GM20431 (cell line): ENCODE data around the gene EPG5.
"Not testable (repeated sequence)": the region's sequence is repeated elsewhere in the genome, so short reads cannot be mapped to it uniquely, and the experiment has no call there.

Experiments used
- in situ Hi-C: fragments of 300-500 bp; cut with MseI, MboI; formaldehyde crosslinking; loops from one replicate; pipeline ENCODE4 v1.15.0; 2020; ENCODE audit warnings: low sequenced_read_pairs; ENCODE audit not compliant: unreplicated experiment

EPG5 gene

DNA sequence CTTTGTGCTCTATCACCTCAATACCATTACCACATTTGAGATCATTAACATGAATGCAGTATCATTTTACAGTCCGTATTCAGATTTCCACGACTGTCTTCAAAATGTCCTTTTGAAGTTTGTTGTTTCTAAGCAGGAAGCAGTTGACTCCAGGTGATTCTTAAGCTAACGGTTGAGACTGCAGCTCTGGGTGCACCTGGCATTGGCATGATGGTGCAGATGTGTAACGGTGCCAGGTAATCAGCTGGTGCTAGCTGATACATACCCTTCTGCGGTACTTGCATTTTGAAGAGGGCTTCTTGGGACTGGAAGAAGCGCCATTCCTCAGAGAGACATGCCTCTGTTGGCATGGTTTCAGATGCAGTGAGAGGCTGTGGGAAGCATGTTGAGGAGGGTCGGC, 122.2 kb downstream of the EPG5 start:
- in situ Hi-C loops = no loop called here

DNA sequence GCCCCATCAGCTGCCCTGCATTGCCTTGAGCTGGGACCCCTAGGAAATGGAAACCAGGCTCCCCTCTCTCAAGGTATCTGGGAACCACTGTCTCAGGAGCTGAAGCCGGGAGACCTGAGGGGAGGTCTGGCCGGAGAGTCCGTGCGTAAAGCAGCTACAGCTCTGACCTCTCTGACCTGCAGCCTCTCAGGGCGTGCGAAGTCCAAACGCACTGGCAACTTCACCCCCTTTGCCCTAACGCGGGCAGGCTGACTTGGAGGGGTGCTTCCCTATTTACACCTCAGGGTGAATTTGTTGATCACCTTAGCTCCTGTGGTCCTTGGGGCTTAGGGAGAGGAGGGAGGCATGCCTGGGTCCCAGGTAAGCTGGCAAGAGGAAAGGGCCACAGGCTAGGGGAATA, 124.1 kb downstream of the EPG5 start:
- in situ Hi-C loops = no loop called here

DNA sequence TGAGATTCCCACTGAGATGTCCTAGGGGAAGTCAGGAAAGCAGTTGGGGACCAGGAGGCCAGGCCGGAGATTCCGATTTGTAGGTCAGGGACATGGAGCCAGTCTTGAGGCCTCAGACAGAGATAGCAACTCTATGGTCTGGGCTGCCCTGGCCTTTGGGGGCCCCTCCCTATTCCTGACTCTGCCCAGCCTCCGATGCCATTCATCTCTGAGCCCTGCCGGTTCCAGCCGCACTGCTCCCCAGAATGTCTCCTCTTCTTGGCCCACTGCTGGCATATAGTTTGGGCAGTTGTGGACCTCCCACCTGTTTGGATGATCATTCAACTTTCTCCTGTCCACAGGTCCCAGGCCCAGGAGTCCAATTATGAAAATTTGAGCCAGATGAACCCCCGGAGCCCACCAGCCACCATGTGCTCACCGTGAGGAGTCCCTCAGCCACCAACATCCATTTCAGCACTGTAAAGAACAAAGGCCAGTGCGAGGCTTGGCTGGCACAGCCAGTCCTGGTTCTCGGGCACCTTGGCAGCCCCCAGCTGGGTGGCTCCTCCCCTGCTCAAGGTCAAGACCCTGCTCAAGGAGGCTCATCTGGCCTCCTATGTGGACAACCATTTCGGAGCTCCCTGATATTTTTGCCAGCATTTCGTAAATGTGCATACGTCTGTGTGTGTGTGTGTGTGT, 125.2 kb downstream of the EPG5 start:
- in situ Hi-C loops = no loop called here

DNA sequence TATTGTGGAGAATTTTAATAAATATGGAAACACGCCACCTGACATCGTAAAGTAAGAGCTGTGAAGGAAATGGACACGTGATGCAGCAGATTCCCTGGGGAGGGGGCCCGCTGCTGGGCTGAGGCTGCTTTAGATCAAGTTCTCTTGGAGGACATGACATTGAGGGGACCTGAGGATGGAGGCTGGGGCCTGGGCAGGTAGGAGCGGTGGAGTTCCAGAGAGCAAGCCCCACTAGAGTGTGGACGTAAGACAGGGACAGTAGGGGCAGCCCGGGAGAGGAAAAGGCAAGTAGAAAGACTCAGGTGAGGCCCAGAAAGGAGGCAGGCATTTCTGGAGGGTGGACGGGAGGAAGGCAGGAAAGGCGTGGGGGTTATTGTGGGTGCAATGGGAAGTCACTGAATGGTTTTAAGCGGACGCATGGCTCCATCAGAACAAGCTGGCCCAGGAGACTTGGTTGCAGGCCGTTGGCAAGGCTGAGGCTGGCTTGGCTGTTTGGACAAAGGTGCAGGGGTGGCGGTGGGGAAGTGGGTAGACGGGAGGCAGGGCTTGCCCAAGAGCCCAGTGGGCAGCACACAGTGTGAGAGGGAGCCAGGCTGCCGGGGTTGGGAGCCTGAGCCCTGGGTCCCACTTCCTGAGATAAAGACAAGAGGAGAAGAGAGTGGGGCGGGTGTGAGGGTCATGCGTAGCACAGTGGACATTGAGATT, 125.9 kb downstream of the EPG5 start:
- in situ Hi-C loops = no loop called here

DNA sequence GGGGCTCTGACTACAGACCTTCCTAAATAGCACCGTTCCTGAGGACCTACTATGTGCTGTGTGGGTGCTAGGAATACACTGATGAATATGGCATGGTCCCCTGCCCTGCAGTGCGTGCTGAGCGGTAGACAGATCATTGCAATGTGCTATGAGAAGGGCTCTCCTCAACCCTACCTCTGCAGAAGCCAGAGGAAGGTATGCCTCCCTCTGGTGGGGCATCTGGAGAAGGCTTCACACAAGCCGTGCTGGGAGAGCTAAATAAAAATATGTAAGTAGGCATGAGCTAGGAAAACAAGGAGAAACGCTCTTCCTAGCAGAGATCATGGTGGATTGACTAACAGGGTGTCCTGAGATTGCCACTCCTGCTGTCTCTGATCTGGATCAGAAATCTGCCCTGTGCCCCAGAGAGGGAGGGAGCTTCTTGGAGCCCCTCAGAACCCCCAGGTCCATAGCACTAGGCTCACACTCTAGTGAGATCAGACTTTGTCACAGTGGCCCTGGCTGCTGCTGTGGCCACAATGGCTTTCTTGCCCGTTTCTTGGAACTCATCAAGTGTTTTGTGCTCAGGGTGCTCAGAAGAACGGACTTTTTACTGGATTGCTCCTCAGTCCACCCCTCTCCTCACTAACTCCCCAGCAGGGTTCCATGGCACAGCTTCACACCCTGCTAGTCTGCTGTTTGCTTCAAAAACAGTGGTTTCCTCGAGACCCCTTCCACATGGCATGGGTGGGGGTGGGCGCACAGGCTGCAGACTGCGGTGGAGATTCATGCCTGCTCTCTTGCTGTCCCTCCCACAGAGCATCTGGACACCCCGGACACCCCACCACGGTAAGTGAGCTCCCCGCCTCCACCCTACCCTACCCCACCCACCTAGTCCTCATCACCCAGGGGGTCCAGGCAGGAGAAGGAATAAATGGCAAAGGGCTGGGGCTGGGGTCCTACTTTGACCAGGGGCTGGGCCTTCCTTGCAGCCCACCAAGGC, 127.4 kb downstream of the EPG5 start:
- in situ Hi-C loops = no loop called here

DNA sequence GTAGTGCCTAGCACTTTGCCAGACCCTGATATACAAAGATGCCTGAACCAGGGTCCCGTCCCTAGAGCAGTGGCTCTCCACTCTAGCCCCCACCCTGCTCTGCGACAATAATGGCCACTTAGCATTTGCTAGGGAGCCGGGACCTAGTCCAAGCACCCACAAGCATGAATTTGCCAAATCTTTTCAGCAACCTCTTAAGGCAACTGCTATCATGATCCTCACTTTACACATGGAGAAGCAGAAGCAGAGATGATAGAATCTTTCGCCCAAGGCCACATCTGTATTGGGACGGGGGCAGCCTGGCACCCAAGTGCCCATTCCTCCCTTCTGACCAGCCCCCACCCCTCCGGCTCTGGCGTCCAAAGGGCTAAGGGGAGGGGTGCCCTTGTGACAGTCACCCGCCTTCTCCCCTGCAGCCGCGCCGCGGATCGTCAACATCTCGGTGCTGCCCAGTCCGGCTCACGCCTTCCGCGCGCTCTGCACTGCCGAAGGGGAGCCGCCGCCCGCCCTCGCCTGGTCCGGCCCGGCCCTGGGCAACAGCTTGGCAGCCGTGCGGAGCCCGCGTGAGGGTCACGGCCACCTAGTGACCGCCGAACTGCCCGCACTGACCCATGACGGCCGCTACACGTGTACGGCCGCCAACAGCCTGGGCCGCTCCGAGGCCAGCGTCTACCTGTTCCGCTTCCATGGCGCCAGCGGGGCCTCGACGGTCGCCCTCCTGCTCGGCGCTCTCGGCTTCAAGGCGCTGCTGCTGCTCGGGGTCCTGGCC, 128.6 kb downstream of the EPG5 start:
- in situ Hi-C loops = no loop called here

DNA sequence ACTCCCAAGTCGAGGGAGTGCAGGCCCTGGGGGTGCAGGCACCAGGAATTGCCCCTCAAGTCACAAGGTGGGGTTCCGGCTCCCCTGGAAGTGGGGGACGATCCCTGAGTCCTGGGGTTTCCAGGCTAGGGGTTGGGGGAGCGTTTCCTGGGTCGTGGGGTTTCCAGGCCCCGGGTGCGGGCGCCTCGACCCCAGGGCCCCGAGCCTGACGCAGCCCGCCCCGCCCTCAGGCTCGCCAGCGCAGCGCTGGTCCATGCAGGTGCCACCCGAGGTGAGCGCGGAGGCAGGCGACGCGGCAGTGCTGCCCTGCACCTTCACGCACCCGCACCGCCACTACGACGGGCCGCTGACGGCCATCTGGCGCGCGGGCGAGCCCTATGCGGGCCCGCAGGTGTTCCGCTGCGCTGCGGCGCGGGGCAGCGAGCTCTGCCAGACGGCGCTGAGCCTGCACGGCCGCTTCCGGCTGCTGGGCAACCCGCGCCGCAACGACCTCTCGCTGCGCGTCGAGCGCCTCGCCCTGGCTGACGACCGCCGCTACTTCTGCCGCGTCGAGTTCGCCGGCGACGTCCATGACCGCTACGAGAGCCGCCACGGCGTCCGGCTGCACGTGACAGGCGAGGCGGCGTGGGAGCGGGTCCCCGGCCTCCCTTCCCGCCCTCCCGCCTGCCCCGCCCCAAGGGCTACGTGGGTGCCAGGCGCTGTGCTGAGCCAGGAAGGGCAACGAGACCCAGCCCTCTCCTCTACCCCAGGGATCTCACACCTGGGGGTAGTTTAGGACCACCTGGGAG, 129.7 kb downstream of the EPG5 start:
- in situ Hi-C loops = no loop called here

DNA sequence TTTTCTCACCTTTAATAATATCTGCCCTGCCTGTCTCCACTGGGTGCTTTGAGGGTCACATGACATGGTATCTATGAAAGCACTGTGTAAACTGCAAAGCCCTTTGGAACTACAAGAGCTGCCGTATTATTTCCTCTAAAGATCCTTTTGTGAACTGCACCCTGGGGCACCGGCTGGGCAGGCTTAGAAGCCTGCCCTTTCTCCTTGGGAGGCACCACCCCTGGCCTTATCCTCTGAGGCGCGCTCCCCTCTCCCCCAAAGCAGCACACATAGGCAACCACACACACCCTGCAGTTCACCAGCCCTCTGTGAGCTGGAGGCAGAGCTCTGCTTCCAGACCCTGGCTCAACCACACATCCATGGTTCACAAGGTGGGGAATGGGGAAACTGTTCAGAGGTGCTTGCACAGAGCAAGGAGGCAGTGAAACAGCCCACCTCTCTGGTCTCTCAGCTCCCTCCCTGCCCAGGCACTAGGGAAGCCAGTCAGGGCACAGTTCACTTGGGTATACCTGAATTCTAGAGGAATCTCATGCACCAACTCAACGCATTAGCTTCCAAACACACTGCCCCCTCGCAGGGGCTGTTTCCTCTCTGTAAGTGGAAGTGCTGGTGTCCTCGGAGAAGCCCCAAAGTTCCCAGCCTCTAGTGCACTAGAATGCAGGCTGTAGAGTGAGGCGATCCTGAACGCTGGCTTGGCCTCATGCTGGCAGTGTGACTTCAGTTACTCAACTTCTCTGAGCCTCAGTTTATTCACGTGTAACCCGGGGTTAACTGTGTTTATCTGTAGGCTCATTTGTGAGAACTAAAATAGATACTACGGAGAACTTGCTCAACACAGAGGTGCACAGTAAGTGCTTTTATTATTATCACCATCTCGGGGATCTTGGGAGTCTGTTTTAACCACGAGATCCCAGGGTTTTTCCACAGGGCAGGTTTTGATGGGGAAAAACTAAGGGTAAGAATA, 130.6 kb downstream of the EPG5 start:
- in situ Hi-C loops = no loop called here

DNA sequence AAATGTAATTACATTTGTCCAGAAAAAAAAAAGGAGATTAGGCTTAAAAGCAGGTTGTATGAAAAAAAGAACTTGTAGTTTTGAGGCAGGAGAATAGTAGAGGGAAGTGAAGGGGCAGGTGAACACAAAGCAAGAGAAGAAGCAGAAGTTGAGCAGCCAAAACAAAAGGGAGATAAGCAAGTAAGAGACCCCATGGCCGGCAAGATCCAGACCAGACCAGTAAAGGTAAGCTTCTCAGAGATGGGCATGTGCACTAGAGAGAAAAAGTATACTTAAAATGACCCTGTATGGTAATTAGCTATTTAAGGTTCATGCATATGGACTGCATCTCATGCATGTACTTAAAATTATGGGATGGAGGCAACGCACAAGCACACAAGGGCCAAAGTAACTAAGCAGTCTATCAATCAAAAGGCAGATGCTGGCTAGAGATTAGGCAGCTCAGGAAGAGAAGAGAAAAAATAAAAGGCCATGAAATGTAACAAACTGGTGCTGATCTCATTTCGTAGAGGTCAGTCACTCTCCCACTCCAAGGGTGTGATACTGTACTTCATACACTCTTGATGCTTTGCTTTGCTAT, 132.0 kb downstream of the EPG5 start:
- in situ Hi-C loops = no loop called here

DNA sequence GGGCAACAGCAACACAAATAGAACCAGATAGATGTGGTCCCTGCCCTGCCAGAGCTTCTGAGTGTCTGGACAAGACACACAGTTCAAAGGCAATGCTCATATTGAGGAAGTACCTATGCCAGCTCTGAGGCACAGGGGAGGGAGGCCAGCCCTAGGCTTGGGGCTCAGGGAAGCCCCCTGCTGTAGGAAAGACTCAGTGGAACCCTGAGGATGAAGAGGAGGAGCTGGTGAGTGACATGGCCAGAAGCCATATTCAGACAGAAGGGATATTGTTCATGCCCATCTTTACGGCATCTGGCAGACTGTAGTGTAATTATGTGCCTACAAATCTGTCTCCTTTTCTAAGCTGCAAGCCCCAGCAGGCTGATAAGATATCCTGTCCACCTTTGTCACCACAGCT, 132.8 kb downstream of the EPG5 start:
- in situ Hi-C loops = no loop called here

DNA sequence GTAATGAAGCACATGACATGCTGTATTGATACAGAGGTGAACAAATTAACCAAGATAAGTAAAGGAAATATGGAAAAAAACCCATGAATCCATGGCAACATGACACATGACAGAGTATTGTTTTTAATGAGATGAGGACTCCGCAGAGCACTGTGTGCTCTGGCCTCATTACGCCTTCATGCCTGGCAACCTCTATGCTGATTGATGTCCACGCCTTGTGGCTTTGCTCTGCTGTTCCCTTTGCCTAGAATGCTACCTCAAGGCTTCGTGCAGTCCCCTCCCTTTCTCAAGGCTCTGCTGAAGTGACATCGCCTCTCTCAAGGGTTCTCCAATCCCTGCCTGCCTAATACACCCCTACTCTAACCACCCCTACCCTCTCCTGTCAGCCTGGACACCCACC, 133.3 kb downstream of the EPG5 start:
- in situ Hi-C loops = no loop called here

DNA sequence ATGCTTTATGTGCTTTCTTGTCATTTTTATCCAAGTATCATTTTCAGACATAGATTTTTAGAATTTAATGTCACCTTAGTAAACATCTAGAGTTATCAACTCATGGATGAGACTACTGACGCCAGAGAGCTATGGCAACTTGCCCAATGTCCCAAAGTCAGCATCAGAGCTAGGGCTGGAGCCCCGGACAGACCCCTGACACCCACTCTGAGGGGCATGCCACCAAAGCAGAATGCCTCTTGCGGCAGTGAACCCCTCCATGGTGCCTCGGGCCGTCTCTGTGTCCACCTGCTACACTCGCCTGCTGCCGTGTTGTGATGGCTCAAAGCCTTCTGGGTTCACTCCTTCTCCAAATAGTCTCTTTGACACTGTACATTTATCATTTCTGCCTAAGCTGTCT, 136.2 kb downstream of the EPG5 start:
- in situ Hi-C loops = no loop called here

DNA sequence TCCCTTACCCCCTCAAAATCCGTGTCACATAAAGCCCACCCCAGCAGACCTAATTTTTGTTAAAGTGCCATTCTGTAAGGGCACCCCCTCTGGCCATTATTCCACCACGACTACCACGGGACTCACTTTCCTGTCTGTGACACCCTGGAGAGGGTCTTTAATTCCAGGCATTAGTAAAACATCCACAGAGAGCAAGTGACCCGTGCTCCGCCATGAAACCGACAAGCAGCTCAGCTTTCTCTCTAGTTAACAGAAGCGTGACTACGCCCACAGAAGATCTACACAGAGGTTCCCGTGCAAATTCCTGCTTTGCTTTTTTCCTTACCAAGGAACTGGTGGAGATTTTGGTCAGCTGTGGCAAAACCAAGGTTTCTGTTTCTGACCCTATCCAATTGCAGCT, 137.3 kb downstream of the EPG5 start:
- in situ Hi-C loops = no loop called here

DNA sequence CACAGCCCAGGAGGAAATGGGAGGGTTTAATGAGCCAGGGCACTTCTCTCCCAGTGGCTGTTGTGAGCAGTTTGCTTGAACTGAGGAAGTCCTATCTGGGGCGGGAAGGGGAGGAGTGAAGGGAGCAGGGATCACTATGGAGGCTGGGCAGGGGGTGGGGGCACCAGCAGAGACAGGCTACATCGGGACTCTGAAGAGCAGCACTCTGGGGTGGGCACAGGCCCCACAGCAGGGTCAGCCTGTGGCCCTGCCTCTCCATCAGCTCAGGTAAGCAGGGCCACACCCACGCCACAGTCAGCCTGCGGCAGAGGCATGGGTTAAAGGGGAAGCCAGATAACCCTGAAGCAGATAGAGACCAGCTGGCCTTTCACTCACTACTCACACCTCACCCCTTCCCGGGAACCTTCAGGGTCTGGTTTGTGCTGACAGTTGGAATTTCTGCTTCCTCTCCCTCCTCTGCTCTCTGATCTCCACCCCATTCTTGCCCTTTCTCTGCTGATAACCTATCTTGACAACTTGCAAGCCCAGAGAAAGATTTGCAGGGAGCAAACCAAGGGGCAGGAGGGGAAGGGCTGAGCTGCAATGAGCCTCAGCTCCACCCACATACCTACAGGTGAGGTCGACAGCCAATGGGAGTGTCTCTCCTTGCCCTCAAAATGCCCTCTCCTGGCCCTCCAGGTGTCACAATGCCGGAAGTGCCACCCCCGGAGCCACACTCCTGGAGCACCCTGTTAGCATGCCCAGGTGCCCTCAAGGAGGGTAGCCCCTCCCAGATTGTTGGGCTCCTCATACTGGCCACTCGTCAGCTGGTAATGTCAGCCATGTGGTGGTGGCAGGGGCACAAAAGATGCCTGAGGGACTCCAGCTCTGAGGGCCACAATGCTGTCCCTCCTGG, 138.0 kb downstream of the EPG5 start:
- in situ Hi-C loops = no loop called here

DNA sequence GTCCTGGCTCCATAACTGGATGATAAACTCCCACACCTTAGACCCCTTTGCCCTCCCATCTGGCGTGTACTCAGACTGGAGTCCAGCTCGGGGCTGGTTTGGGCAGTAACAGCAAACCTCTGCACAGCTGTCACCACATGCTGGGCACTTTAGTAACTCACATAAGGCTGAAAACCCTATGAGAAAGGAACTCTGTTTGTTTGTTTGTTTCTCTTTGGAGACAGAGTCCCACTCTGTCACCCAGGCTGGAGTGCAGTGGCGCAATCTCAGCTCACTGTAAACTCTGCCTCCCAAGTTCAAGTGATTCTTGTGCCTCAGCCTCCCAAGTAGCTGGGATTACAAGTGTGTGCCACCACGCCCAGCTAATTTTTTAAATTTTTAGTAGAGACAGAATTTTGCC, 140.4 kb downstream of the EPG5 start:
- in situ Hi-C loops = not testable (repeated sequence)

DNA sequence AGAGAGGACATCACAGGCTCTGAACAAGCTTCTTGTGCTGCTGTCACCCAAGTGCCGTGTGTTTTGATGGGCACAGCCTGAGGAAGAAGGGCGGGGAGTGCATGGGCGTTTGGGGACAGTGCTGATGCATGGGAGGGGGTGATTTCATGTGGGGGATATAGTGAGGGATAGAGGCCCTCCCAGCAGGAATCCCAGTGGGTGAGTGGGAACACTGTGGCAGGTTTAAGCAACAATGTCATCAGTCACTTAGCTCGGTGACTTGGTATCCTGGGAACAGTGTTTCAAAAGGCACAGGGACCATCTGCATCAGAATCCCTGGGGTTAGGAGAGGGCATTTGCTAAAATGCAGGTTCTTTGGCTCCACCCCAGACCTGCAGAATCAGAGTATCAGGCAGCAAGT, 141.0 kb downstream of the EPG5 start:
- in situ Hi-C loops = no loop called here
